Left ventricle myocardium inferior (tissue), 1 donor: ENCODE measurements around the gene NKIRAS1. TPM values are rescaled to one million over a fixed set of nuclear protein-coding genes. Genes with fewer than 3 reads are reported as not detected.

Source experiments
- DNase-seq: peaks from one replicate; pipeline ENCODE4 v3.0.0-alpha.2; 2020
- H3K27ac ChIP-seq: fragments of 200-600 bp; replicated peaks from 2 replicates; pipeline ENCODE4 v1.8.0; 2021
- H3K27me3 ChIP-seq: fragments of 200-600 bp; 2 replicates; pipeline ENCODE4 v1.8.0; 2021; ENCODE audit warnings: low read depth
- H3K36me3 ChIP-seq: fragments of 200-600 bp; 2 replicates; pipeline ENCODE4 v1.8.0; 2021
- H3K4me1 ChIP-seq: fragments of 200-600 bp; 2 replicates; pipeline ENCODE4 v1.8.0; 2021
- H3K4me3 ChIP-seq: fragments of 200-600 bp; 2 replicates; pipeline ENCODE4 v1.8.0; 2021; ENCODE audit warnings: mild to moderate bottlenecking, moderate library complexity
- H3K9me3 ChIP-seq: fragments of 200-600 bp; replicated peaks from 2 replicates; pipeline ENCODE4 v1.8.0; 2021
- intact Hi-C: fragments of 100-400 bp; cut with micrococcal nuclease; formaldehyde crosslinking; loops from one replicate; pipeline ENCODE4 v1.11.0; 2022
- total RNA-seq: library from RNA; stranded (reverse); fragmentation: NEBNext Ultra II Directional; extraction: Animal tissue kit (Norgen Biotek cat#: 25700); gene quantifications from one replicate; pipeline ENCODE4 v1.2.1, GENCODE V29; 2021
- TF ChIP-seq, protein P1 (sequence below): fragments of 200-600 bp; IDR thresholded peaks from 2 replicates; pipeline ENCODE4 v1.8.0; 2021; ENCODE audit warnings: antibody characterized with exemption, mild to moderate bottlenecking, borderline replicate concordance
- donor health status: DM: no; HTN: yes; CAD: no; lungs with severe emphysema.

NKIRAS1 gene
- total RNA-seq, 1 donor from 2014 or later: 20.8 TPM

DNA sequence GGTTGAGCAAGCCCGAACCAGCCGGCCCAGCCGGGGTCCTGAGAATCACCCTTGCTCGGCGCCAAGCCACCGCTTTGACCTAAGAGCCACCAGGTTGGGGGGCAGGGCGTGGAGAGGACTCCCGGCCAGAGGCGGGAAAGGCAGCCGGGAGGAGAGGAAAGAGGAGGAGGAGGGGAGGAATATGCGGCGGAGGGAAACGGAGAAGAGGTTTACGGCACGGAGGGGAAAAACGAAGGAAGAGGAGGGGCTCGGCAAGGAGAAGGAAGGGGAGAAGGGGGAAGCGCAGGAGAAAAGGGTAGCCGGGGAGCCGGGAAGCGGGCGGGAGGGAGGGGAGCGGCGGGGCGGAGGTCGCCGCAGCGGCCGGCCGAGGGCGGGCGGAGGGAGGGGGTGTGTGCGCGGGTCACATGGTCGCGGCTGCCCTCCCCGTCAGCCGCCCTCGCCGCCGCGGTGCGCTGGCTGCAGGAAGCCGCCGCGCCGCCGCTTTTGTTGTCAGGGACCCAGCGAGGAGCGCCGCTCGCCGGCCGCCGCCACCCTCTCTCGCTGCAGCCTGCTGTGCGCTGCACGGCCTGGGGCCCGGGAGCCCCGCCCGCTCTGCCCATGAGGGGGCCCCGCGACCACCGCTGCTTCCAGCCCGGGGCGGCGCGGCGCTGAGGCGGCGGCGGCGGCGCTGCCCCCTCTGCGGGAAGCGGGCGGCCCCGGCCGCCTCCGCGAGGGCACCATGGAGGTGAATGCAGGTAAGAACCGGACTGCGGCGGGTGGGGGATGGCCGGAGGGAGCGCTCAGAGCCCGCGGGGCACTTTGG lies 28.3 kb upstream of the NKIRAS1 start, which contains the start of gene NR1D2:
NR1D2 (plus strand) TSS at position 426 of the 802 bp plus-strand sequence; CDS start at position 719, 293 bp downstream.
- Histone ChIP-seq H3K27me3 (no peaks in the 10 kb centered on the region), H3K36me3 (no peaks in the 10 kb centered on the region), H3K9me3 (no peaks in the 10 kb centered on the region), H3K27ac (peak within 1 kb of the TSS; percentile 99), H3K4me3 (peak within 1 kb of the TSS; percentile 80), H3K4me1 (peaks cover 49% of the 10 kb centered on the region)
- DNase-seq: peak; percentile 88
- intact Hi-C loops: no loop called here
- TF ChIP-seq, protein P1, sequence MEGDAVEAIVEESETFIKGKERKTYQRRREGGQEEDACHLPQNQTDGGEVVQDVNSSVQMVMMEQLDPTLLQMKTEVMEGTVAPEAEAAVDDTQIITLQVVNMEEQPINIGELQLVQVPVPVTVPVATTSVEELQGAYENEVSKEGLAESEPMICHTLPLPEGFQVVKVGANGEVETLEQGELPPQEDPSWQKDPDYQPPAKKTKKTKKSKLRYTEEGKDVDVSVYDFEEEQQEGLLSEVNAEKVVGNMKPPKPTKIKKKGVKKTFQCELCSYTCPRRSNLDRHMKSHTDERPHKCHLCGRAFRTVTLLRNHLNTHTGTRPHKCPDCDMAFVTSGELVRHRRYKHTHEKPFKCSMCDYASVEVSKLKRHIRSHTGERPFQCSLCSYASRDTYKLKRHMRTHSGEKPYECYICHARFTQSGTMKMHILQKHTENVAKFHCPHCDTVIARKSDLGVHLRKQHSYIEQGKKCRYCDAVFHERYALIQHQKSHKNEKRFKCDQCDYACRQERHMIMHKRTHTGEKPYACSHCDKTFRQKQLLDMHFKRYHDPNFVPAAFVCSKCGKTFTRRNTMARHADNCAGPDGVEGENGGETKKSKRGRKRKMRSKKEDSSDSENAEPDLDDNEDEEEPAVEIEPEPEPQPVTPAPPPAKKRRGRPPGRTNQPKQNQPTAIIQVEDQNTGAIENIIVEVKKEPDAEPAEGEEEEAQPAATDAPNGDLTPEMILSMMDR: no peak

DNA sequence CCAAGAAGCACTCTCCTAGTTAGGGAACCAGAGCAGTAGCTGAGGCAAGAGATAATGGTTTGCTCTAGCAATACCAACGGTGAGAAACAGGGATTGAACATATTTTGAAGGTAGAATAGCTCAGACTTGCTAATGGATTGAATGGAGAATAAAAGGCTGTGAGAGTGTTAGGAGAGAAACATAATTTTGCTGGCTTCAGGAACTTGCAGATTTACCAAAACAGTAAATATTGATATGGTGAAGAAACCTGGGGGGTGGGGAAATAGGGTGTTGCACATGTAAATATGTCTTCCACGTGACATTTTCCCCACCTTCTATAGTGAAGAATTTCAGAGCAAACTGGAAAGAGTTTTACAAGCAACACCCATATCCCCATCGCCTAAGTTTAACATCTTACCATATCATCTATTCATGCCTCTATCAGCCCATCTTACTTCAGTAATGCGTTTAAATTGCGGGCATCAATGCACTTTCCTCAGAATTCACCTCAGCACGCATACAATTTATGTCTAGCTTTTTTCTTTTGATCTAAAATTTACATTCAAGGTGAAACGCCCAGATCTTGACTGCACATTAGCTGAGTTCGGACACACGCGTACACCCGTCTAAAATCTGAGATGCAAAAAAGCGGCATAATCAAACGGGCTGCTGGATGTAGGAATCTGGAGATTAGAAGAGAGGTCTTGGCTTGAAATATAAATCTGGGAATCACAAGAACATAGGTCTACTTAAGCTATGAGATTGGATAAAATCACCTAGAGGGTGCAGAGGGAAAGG lies 27.4 kb upstream of the NKIRAS1 start:
- TF ChIP-seq, protein P1: no peak
- Histone ChIP-seq H3K9me3 (no peaks in the 10 kb centered on the region), H3K27me3 (no peaks in the 10 kb centered on the region), H3K4me1 (peaks cover 40% of the 10 kb centered on the region), H3K36me3 (no peaks in the 10 kb centered on the region), H3K4me3 (peak overlapping the region; percentile 80), H3K27ac (peak overlapping the region; percentile 99)
- DNase-seq: no peak
- intact Hi-C loops: no loop called here

DNA sequence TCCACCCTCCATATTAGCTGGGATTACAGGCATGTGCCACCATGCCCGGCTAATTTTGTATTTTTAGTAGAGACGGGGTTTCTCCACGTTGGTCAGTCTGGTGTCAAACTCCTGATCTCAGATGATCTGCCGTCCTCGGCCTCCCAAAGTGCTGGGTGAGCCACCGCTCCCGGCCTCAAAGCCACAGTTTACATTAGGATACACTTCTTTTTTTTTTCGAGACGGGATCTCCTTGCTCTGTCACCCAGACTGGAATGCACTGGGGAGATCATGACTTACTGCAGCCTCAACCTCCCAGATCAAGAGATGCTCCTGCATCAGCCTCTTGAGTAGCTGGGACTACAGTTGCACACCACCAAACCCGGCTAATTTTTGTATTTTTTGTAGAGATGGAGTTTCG lies 25.8 kb upstream of the NKIRAS1 start:
- Histone ChIP-seq H3K4me1 (peaks cover 24% of the 10 kb centered on the region), H3K27me3 (no peaks in the 10 kb centered on the region), H3K27ac (no peak overlapping the region), H3K4me3 (no peak overlapping the region), H3K36me3 (no peaks in the 10 kb centered on the region), H3K9me3 (no peaks in the 10 kb centered on the region)
- TF ChIP-seq, protein P1: no peak
- DNase-seq: no peak
- intact Hi-C loops: no loop called here

DNA sequence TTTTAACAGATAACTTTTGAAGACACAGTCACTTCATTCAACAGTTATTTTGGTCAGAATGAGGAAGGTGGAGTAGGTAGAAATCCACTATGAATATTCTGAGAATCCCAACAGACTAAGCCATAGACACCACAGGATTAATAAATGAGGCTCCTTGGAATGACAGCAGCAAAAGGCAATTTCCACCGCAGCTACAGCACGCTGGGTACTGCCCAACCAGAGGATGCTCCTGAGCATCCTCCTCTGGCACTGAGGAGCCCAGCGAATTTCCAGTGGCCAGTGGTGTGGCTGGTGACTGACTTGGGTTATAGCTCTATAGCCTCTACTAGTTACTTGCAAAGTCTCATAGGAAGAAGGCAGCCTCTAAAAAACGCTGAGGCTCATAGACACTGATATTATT lies 24.6 kb upstream of the NKIRAS1 start:
- H3K27me3 ChIP-seq: no peaks in the 10 kb centered on the region
- H3K4me3 ChIP-seq: no peak overlapping the region
- no peaks in the 10 kb centered on the region for H3K36me3 ChIP-seq
- no peak overlapping the region for H3K27ac ChIP-seq
- intact Hi-C loops: no loop called here
- H3K9me3 ChIP-seq: no peaks in the 10 kb centered on the region
- TF ChIP-seq, protein P1: no peak
- H3K4me1 ChIP-seq: peaks cover 13% of the 10 kb centered on the region
- DNase-seq: no peak

DNA sequence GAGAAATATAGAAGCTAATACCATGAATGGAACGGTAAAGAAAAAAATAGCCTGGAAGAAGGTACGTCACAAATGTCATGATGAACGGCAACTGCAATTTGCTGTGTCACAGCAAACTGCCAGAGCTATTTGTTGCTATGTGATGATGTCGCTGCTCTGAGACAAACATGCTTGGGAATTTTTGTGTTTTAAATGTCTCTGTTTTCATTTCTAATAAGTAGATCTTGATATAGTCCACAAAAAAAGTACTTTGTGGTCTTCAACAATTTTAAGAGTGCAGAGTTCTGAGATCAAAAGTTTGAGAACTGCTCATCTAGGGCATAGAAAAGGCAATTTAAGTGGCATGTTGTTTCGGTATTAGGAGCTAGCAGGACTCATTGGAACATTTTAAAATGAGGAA lies 24.0 kb upstream of the NKIRAS1 start:
- TF ChIP-seq, protein P1: no peak
- intact Hi-C loops: no loop called here
- no peaks in the 10 kb centered on the region for H3K9me3 ChIP-seq
- no peaks in the 10 kb centered on the region for H3K27me3 ChIP-seq
- no peak overlapping the region for H3K4me3 ChIP-seq
- no peak overlapping the region for H3K27ac ChIP-seq
- no peaks in the 10 kb centered on the region for H3K36me3 ChIP-seq
- no peak for DNase-seq
- peaks cover 8% of the 10 kb centered on the region for H3K4me1 ChIP-seq
